ENCODE measurements around the gene TEX19.
"Not testable (repeated sequence)": the region's sequence is repeated elsewhere in the genome, so short reads cannot be mapped to it uniquely, and the experiment has no call there.

The TEX19 gene

DNA sequence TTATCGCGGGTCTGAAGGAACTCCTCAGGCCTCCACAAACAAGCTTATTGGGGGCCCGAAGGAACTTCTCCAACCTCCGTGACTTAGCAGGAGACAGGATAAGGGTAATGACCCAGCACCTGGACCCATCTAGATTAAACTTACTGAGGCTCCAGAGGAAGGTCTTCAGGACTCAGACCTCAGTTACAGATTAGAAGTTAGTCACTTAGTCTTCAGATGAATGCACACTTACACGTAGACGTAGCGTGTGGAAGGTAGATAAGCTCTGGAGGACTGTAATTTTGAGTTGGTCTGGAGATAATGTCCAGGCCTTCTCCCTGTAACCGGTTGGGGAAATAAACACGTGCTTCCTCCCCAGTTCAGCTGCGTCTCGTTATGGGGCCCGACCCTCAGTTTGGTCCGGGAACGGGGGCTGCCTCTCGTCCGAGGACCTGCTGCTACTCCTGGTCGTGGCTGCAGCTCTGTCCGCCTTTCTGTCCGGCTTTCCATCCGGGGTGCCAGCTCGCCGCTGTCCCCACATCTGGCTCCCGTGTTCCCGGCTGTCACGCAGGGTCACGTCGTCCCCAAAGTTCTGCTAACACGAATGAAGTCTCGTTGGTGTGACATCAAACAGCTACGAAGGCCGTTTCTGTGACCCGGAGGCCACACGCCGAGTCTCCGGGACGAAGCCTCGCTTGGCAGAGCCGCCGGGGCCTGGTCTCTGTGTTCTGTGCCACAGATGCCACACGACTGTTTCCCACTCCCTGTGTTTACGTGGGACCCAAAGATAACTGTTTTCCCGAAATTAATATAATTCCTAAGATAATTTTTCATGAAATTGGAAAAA lies 13.7 kb upstream of the TEX19 start:
- in situ Hi-C loops (cut with HindIII; ENCODE audit: low sequenced_read_pairs), result loop anchor here (10.0 kb wide), 1 partner anchor 69 kb away; the partner anchor contains the start of genes HEXD and OGFOD3
- DNase-seq (ENCODE audit: low read depth), result no peak

DNA sequence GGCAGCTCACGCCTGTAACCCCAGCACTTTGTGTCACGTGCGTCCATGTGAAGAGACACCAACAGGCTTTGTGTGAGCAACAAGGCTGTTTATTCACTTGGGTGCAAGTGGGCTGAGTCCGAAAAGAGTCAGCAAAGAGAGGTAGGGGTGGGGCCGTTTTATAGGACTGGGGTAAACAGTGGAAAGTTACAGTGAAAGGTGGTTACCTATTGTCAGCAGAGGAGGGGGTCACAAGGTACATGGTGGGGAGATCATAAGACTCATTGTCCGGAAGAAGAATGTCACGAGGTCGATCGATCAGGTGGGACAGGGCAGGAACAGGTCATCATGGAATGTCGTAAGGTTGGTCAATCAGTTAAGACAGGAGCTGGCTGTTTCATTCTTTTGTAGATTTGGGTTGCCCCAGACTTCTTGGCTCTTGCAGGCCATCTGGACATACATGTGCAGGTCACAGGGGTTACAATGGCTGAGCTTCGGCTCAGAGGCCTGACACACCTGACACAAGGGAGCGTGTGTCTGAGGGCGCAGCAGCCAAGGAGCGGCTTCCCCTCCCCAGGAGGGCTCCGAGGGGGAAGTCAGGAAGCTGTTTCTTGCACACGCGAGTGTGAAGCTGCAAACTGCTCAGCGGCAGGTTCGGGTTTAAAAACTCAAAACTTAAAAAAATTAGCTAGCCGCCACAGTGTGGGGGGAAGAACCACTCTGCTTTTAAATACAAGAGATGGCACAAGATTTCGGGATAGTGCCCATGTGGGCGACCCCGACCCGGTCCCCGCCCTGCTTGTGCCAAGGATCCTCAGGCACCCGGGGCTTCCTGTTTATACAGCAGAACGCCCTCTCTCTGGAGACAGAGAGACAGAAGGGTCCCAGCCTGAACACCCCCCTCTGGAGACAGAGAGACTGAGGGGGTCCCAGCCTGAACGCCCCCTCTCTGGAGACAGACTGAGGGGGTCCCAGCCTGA lies 12.4 kb upstream of the TEX19 start:
- DNase-seq (ENCODE audit: low read depth), result no peak
- TF ChIP-seq, protein P1, sequence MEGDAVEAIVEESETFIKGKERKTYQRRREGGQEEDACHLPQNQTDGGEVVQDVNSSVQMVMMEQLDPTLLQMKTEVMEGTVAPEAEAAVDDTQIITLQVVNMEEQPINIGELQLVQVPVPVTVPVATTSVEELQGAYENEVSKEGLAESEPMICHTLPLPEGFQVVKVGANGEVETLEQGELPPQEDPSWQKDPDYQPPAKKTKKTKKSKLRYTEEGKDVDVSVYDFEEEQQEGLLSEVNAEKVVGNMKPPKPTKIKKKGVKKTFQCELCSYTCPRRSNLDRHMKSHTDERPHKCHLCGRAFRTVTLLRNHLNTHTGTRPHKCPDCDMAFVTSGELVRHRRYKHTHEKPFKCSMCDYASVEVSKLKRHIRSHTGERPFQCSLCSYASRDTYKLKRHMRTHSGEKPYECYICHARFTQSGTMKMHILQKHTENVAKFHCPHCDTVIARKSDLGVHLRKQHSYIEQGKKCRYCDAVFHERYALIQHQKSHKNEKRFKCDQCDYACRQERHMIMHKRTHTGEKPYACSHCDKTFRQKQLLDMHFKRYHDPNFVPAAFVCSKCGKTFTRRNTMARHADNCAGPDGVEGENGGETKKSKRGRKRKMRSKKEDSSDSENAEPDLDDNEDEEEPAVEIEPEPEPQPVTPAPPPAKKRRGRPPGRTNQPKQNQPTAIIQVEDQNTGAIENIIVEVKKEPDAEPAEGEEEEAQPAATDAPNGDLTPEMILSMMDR (IDR thresholded peaks at IDR 0.05; ENCODE audit: low read depth, low read length, missing control alignments), result no peak
- in situ Hi-C loops (cut with HindIII; ENCODE audit: low sequenced_read_pairs), result loop anchor here (10.0 kb wide), 1 partner anchor 68 kb away; the partner anchor contains the start of genes HEXD and OGFOD3
- H3K4me3 ChIP-seq (ENCODE audit: low read depth, low read length), result no peak overlapping the region

More for the DNA sequence above, 13.7 kb upstream of the TEX19 start:
- TF ChIP-seq, protein P1 (IDR thresholded peaks at IDR 0.05; ENCODE audit: low read depth, low read length, missing control alignments), result no peak
- H3K4me3 ChIP-seq (ENCODE audit: low read depth, low read length), result no peak overlapping the region

DNA sequence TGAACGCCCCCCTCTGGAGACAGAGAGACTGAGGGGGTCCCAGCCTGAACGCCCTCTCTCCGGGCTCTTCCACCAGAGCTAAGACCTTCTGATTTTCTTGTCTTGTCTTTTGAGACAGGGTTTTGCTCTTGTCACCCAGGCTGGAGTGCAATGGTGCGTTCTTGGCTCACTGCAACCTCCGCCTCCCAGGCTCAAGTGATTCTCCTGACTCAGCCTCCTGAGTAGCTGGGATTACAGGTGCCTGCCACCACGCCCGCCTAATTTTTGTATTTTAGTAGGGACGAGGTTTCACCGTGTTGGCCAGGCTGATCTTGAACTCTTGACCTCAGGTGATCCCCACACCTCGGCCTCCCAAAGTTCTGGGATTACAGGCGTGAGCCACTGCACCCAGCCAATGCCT lies 11.1 kb upstream of the TEX19 start:
- in situ Hi-C loops (cut with HindIII; ENCODE audit: low sequenced_read_pairs), result loop anchor here (10.0 kb wide), 1 partner anchor 67 kb away; the partner anchor contains the start of genes HEXD and OGFOD3
- not testable (repeated sequence) for DNase-seq (ENCODE audit: low read depth); H3K4me3 ChIP-seq (ENCODE audit: low read depth, low read length)

DNA sequence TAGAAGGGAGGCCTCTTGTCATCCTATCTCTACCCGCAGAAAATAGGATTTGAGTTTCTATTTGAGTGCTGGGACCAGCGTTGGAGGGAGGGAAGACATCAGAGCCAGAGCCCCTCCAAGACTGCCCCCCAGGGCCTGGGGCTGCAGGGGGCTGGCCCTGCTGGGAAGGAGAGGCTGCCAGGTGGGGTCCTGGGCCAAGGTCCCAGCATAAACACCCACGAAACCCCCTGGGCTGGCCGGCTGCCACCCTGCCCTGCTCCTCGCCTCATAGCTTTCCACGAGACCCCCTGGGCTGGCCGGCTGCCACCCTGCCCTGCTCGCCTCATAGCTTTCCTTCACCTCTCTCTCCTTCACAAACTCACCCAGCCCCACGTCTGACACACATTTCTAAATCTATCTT lies 10.6 kb upstream of the TEX19 start:
- TF ChIP-seq, protein P1 (IDR thresholded peaks at IDR 0.05; ENCODE audit: low read depth, low read length, missing control alignments), result no peak
- in situ Hi-C loops (cut with HindIII; ENCODE audit: low sequenced_read_pairs), result loop anchor here (10.0 kb wide), 1 partner anchor 66 kb away; the partner anchor contains the start of genes HEXD and OGFOD3
- no peak overlapping the region for H3K4me3 ChIP-seq (ENCODE audit: low read depth, low read length)
- DNase-seq (ENCODE audit: low read depth), result no peak

DNA sequence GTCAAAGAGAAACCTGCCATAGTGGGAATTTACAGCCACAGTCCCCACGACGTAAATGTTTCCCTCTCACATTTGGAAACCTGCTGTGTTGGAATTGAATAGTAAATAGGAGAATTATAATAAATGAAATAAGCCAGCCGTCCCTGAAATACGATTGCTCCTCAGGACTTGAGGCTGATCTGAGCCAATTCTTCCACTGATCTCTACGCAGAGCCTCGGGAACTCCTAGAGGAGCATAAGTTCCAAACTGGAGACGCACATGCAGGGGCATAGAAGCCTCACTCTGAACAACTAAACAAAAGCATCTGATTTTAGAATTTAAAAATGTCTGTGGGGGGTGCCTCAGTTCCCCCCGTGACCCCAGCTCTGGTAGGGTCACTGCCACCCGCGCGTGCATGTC lies 10.2 kb upstream of the TEX19 start:
- TF ChIP-seq, protein P1 (IDR thresholded peaks at IDR 0.05; ENCODE audit: low read depth, low read length, missing control alignments), result no peak
- no peak for DNase-seq (ENCODE audit: low read depth)
- in situ Hi-C loops (cut with HindIII; ENCODE audit: low sequenced_read_pairs), result loop anchor here (10.0 kb wide), 1 partner anchor 66 kb away; the partner anchor contains the start of genes HEXD and OGFOD3
- no peak overlapping the region for H3K4me3 ChIP-seq (ENCODE audit: low read depth, low read length)

DNA sequence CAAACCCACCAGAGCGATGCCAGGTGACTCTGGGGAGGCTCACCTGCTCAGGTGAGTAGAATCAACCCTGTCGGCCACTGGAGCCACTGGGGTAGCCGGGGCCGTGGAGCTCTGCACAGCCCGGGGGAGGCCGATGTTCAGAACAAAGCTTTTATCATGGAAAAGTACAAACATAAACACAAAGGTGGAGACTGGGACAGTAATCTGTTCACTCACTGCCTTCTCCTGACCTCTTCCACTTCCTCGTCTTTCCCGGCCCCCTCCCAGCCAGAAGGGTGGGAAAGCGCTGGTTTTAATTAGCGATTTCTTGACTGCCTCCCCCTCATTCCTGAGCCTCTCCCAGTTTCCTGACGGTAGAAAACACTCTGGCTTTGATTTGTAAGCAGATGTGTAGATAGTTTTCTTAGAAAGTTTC lies 9.8 kb upstream of the TEX19 start:
- DNase-seq (ENCODE audit: low read depth), result no peak
- in situ Hi-C loops (cut with HindIII; ENCODE audit: low sequenced_read_pairs), result loop anchor here (10.0 kb wide), 1 partner anchor 66 kb away; the partner anchor contains the start of genes HEXD and OGFOD3
- TF ChIP-seq, protein P1 (IDR thresholded peaks at IDR 0.05; ENCODE audit: low read depth, low read length, missing control alignments), result no peak
- no peak overlapping the region for H3K4me3 ChIP-seq (ENCODE audit: low read depth, low read length)

Measured in astrocyte of the cerebellum (primary cell).